GM13976 (cell line): Measurements from ENCODE around the gene SLC46A1.

Source experiments
- DNase-seq: peaks from one replicate; pipeline ENCODE4 v3.0.0; 2012; ENCODE audit warnings: low spot score
- in situ Hi-C: fragments of 300-500 bp; cut with MboI; formaldehyde crosslinking; loops from one replicate; pipeline ENCODE4 v1.12.0; 2022; ENCODE audit warnings: low sequenced_read_pairs, mixed read lengths, inconsistent platforms; ENCODE audit not compliant: unreplicated experiment
- TF ChIP-seq, protein P1 (sequence below): IDR thresholded peaks from 2 replicates; pipeline ENCODE4 v1.5.1; 2012; ENCODE audit warnings: borderline replicate concordance, mild to moderate bottlenecking; ENCODE audit not compliant: insufficient read depth; ENCODE audit errors: extremely low read depth, missing control alignments, control extremely low read depth

Gene SLC46A1

DNA sequence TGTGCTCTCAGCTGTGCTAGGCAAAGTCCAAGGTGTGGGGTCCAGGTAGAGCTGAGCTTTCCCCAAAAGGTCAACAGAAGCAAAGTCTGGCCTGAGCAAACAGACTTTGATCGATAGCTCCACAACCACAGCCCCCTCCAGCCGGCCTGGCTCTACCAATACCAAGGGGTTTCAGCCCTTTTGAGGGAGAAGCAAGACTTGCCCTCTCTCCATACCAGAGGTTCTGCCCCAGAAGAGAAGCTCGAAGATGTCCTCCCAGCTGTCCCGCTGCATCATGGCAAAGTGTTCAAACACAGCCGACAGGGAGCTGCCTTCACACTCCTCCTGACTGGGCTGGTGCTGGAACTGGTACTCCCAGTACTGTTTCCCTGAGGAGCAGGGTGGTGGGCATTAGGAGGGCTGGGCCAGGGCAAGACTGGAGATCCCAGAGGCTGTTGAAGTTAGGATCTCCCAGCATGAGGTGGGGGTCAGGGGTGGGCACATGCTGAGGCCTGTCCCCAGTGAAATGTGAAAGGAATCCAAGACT, 37.6 kb downstream of the SLC46A1 start:
- in situ Hi-C loops, result no loop called here
- TF ChIP-seq, protein P1, sequence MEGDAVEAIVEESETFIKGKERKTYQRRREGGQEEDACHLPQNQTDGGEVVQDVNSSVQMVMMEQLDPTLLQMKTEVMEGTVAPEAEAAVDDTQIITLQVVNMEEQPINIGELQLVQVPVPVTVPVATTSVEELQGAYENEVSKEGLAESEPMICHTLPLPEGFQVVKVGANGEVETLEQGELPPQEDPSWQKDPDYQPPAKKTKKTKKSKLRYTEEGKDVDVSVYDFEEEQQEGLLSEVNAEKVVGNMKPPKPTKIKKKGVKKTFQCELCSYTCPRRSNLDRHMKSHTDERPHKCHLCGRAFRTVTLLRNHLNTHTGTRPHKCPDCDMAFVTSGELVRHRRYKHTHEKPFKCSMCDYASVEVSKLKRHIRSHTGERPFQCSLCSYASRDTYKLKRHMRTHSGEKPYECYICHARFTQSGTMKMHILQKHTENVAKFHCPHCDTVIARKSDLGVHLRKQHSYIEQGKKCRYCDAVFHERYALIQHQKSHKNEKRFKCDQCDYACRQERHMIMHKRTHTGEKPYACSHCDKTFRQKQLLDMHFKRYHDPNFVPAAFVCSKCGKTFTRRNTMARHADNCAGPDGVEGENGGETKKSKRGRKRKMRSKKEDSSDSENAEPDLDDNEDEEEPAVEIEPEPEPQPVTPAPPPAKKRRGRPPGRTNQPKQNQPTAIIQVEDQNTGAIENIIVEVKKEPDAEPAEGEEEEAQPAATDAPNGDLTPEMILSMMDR, result no peak
- no peak for DNase-seq

DNA sequence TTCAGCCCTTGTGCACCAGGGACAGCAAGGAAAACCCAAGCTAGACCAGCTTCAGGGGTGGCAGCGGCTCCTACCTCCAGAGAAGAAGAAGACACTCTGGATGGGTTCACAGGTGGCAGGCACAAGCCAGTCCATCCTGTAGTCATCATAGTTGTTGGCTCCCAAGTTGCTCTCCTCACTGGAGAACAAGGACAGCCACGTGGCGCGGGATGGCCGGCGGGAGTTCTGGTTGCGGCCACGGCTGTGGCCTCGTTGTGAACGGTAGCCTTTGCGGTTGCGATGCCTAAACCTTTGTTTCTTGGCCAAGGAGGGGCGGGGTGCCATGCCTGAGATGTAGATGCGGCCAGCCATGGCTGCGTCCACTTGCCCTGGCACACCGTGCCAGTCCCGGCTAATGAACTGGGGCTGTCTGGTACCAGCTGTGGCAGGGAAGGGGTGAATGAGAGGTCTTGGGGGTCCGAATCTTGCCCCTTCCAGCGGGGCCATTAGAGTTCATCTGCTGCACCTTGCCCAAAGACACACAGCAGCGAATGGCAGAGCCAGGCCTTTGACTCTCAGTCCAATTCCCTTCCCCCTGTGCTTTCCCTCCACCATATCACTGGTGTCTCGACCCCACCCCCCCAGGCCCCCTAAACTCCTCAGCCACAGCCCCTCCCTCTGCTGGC, 38.2 kb downstream of the SLC46A1 start:
- in situ Hi-C loops, result no loop called here
- TF ChIP-seq, protein P1, result no peak
- no peak for DNase-seq

- in situ Hi-C loops, result no loop called here
- DNase-seq, result no peak
- TF ChIP-seq, protein P1, result no peak
Observed at GRCh38 chr17:28366605-28367004, 39.4 kb downstream of the SLC46A1 start.

DNA sequence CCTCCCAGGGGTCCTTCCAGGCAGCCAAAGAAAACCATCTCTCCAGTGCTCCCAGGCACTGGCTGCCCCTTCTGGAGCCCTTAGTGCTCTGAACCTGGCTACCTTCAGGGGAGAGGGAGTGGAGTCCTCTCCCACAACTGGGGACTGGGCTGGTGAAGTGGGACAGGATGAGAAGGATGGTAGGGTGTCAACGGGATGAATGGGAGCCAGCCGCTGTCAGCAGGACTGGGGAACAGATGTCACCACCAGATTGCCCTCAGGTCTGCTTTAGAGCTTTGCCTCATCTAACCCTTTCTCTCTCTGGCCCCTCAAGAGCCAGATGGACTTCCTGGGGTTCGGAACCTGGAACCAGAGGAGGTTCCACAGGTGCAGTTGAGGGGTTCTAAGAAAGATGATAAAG, 40.5 kb downstream of the SLC46A1 start:
- TF ChIP-seq, protein P1, result no peak
- in situ Hi-C loops, result no loop called here
- no peak for DNase-seq

GRCh38 chr17:28364665-28365363, 41.2 kb downstream of the SLC46A1 start, which contains the start of gene SEBOX:
Gene SEBOX, minus strand, starts transcription at chr17:28365199. Its CDS starts 48 bp downstream, at chr17:28365151.
- in situ Hi-C loops, result no loop called here
- TF ChIP-seq, protein P1, result no peak
- no peak for DNase-seq

DNA sequence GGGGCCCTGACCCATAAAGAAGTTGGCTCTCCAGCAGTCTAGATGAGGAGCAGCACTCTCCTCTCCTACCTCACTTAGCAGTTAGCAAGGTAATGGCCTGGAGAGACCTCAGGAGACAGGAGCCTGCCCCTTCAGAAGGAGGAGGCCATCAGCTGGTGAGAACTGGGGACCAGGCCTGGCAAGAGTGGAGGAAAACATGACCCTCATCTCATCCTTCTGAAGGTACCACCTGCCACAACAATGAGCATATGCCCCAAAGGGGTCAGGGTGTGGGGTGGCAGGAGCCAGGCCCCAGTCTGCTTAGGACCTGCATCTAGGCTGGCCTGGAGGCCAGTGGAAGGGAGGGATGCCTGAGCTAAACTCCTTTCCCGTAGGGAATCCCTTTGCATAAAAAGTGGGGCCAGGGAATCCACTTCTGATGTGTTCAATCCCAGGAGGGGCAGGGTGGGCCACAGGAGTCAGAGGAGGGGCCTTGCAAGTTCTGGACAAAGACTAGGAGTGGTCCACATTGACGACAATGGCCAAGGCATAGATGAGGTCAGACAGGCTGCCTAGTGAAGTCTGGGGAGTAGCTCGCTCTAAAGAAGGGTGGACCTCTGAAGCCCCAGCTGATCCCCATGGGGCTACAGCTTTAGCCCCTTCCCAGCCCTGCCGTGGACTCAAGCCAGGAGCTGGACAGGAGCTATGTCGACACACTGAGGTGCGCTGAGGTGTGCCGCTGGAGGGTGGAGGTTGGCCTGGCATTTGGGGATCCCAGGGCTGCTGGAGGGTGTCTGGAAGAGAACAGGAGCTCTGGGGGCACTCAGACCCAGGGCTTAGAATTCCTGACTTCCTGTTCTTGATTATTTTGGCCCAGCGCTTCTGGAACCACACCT, 42.0 kb downstream of the SLC46A1 start:
- TF ChIP-seq, protein P1, result no peak
- in situ Hi-C loops, result no loop called here
- DNase-seq, result no peak
